Upper lobe of left lung (tissue), 6 donors: ENCODE results near the gene GRIN1. TPM values are rescaled to one million over a fixed set of nuclear protein-coding genes. Genes with fewer than 3 reads are reported as not detected.

Experiments used
- ATAC-seq, 2 donors: fragments of 200-7000 bp; cut with Tn5 transposase; one replicate each; pipeline ENCODE4 v1.9.1; 2022; ENCODE audit warnings: mild to moderate bottlenecking in 2 of 2, moderate library complexity in 2 of 2; ENCODE audit not compliant: low FRiP score in 2 of 2
- DNase-seq, 2 donors: peaks; one replicate each; pipeline ENCODE4 v3.0.0-alpha.2; 2019 to 2020
- H3K27ac ChIP-seq, 4 donors: fragments of 200-600 bp; sonication (generic); one replicate each; pipeline ENCODE4 v1.5.1; 2016 to 2019
- H3K27me3 ChIP-seq, 4 donors: fragments of 200-600 bp; sonication (generic); one replicate each; pipeline ENCODE4 v1.5.1; 2017 to 2019
- H3K36me3 ChIP-seq, 4 donors: fragments of 200-600 bp; sonication (generic); one replicate each; pipeline ENCODE4 v1.5.1; 2016 to 2019
- H3K4me1 ChIP-seq, 4 donors: fragments of 200-600 bp; sonication (generic); one replicate each; pipeline ENCODE4 v1.5.1; 2018 to 2019
- H3K4me3 ChIP-seq, 4 donors: fragments of 200-600 bp; sonication (generic); one replicate each; pipeline ENCODE4 v1.5.1; 2017 to 2019; ENCODE audit warnings: mild to moderate bottlenecking in 2 of 4, moderate library complexity in 1 of 4
- H3K9me3 ChIP-seq, 4 donors: fragments of 200-600 bp; sonication (generic); one replicate each; pipeline ENCODE4 v1.5.1; 2018 to 2019
- CTCF ChIP-seq, 6 experiments: fragments of 450-650 bp in 4 of 6; fragments of 200-600 bp in 2 of 6; sonication (generic) in 2 of 6; IDR thresholded peaks; one replicate each; pipeline ENCODE4 v1.5.1; 2016 to 2019; ENCODE audit warnings: antibody characterized with exemption in 6 of 6
- EP300 ChIP-seq, 4 donors: sonication (generic); formaldehyde crosslinking; IDR thresholded peaks; one replicate each; pipeline ENCODE4 v1.5.1; 2017; ENCODE audit warnings: antibody characterized with exemption in 4 of 4, control low read depth in 2 of 4
- POLR2A ChIP-seq, 4 donors: fragments of 450-650 bp; IDR thresholded peaks; one replicate each; pipeline ENCODE4 v1.5.1; 2016 to 2017; ENCODE audit warnings: antibody characterized with exemption in 4 of 4, mild to moderate bottlenecking in 2 of 4
- POLR2AphosphoS5 ChIP-seq, 2 donors: sonication (generic); formaldehyde crosslinking; IDR thresholded peaks; one replicate each; pipeline ENCODE4 v1.5.1; 2017; ENCODE audit warnings: antibody characterized with exemption in 2 of 2
- WGBS, 2 donors: methylation state at CpG; one replicate each; pipeline ENCODE4 v1.1.5; 2017 to 2018; 5-methylcytosine and 5-hydroxymethylcytosine counted together
- total RNA-seq, 6 donors: library from RNA; depleted of rRNA in 4 of 6; stranded (reverse); fragments of >200 nt in 4 of 6; gene quantifications; one replicate each; pipeline versions ENCODE4 v1.1.0 to v1.2.1, GENCODE V29; 2016 to 2021
- donor health status: DM: no; HTN: no; CAD: no; lungs with moderate emphysema.
- donor health status: DM: no; HTN: yes; CAD: no; lungs with severe emphysema.

The GRIN1 gene
- total RNA-seq, 6 donors from 2014 or later = 0.17 to 2.1 (median 0.49) TPM; not detected in 3

DNA sequence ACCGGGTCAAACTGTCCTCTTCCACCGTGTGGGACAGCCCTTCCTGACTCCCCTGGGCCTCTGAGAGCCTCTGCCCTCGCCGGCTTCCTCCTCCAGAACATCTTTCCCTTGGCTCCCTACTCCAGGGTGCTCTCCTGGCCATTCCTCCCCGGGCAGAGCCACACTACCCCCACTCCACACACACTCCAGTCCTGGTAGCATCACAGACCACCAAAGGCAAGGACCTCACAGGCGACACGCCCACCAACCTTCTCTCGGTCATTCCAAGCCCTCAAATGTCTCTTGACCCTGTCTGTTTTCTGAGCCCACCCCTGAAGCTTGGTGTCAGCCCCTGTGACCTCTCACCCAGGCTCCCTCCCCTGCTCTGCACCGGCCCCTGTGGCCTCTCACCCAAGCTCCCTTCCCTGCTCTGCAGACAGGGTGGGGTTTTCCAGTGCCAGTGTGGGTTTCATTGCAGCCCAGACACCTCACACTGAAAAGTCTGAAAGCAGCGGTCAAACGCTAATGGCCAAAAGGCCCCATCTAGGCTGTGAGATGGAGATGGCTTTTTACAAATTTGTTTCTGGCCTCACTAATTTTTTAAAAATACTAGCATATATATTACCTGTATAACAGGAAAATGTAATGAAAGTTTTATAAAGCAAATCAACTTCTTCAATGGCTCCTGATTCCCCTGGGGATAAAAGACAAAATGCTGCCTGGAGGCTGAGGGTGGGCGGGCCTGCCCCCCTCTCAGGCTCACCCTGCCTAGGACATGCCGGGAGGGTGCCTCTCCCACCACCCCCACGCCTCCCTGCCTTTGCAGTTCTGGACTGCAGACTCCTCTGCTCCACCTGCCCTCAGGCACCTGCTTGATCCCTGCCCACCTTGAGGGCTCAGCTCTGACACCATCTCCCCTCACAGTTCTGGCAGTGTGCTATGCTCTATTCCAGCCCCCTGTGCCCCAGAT is 20.4 kb downstream of the GRIN1 start:
- H3K9me3 ChIP-seq = no peaks in the 10 kb centered on the region
- no peaks in the 10 kb centered on the region for H3K36me3 ChIP-seq
- WGBS, 2 donors = 34 to 37% methylated on average over 14 of the region's 14 CpGs
- peaks cover 0 to 81% (median 52%) of the 10 kb centered on the region in 4 donors for H3K27me3 ChIP-seq
- H3K27ac ChIP-seq = no peak overlapping the region
- H3K4me3 ChIP-seq = no peak overlapping the region
- peaks cover 21 to 43% (median 30%) of the 10 kb centered on the region in 4 donors for H3K4me1 ChIP-seq
- TF ChIP-seq POLR2AphosphoS5 (IDR thresholded peaks at IDR 0.05) = no peak
- TF ChIP-seq EP300 (IDR thresholded peaks at IDR 0.05) = no peak
- no peak for TF ChIP-seq CTCF (IDR thresholded peaks at IDR 0.05)
- TF ChIP-seq POLR2A (IDR thresholded peaks at IDR 0.05) = no peak
- ATAC-seq = no peak
- DNase-seq = no peak

DNA sequence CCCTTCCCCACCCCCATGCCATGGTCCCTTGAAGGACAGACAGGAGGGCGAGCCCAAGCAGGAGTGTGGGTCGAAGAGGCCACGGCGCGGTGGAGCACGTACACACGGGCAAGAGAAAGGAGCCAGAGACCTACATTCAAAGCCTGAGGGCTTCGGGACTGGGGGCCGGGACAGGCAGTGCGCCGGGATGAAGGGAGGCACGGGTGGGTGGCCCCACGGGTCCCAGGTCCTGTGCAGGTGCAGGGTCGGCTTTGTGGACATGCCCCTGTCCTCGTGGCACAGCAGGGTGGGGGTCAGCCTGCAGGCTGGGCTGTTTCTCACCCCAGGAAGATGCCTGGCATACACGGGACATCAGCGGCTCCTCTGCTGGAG is 21.1 kb downstream of the GRIN1 start:
- Histone ChIP-seq H3K27ac (no peak overlapping the region), H3K4me1 (peaks cover 21 to 43% (median 30%) of the 10 kb centered on the region in 4 donors), H3K36me3 (no peaks in the 10 kb centered on the region), H3K27me3 (peaks cover 0 to 87% (median 56%) of the 10 kb centered on the region in 4 donors), H3K9me3 (no peaks in the 10 kb centered on the region), H3K4me3 (no peak overlapping the region)
- ATAC-seq (no peak), DNase-seq (peak in 1 of 2 donors; percentile 70)
- no peak for TF ChIP-seq POLR2A (IDR thresholded peaks at IDR 0.05)
- TF ChIP-seq EP300 (IDR thresholded peaks at IDR 0.05) = no peak
- TF ChIP-seq POLR2AphosphoS5 (IDR thresholded peaks at IDR 0.05) = no peak
- TF ChIP-seq CTCF (IDR thresholded peaks at IDR 0.05) = no peak
- WGBS, 2 donors = 63 to 64% methylated on average over 17 of the region's 17 CpGs

DNA sequence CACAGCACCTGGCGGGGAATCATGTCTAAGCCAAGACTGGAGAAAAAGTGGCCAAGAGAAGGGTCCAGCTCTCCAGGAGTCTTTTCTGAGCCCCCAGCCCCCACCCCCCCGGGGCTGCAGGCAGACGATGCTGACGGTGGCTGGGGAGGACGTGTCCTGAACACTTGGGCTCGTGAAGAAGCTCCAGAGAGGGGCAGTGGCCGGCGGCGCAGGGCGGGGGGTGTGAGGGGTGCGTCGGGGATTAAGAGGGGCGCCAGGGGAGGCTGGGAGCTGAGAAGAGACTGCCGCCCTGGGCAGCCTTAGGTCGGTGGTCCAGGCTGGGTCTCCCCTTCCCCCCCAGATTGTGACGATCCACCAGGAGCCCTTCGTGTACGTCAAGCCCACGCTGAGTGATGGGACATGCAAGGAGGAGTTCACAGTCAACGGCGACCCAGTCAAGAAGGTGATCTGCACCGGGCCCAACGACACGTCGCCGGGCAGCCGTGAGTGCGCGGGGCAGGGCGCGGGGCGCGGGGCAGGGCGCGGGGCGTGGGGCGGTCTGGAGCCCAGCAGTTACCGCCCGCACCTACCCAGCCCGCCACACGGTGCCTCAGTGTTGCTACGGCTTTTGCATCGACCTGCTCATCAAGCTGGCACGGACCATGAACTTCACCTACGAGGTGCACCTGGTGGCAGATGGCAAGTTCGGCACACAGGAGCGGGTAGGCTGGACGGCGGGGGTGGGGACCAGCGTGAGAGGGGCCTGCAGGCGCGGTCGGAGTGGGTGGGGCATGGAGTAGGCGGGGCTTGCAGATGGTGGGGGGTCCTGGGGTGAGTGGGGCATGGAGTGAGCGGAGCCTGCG is 22.0 kb downstream of the GRIN1 start:
- 30 to 43% methylated on average over 20 to 50 of the region's 56 CpGs for WGBS, 2 donors
- DNase-seq = peak in 1 of 2 donors; percentile 74
- peaks cover 0 to 94% (median 64%) of the 10 kb centered on the region in 4 donors for H3K27me3 ChIP-seq

More for the DNA sequence above, 22.0 kb downstream of the GRIN1 start:
- no peak for ATAC-seq
- Histone ChIP-seq H3K4me1 (peaks cover 21 to 43% (median 30%) of the 10 kb centered on the region in 4 donors), H3K4me3 (no peak overlapping the region), H3K36me3 (no peaks in the 10 kb centered on the region), H3K27ac (no peak overlapping the region), H3K9me3 (no peaks in the 10 kb centered on the region)
- TF ChIP-seq CTCF (IDR thresholded peaks at IDR 0.05) = no peak
- TF ChIP-seq EP300 (IDR thresholded peaks at IDR 0.05) = no peak
- TF ChIP-seq POLR2A (IDR thresholded peaks at IDR 0.05) = no peak
- TF ChIP-seq POLR2AphosphoS5 (IDR thresholded peaks at IDR 0.05) = no peak
